Upper lobe of left lung (tissue), 4 donors: ENCODE measurements around the gene ZNF738.

ENCODE experiments used
- EP300 ChIP-seq, 4 donors: sonication (generic); formaldehyde crosslinking; IDR thresholded peaks; one replicate each; pipeline ENCODE4 v1.5.1; 2017; ENCODE audit warnings: antibody characterized with exemption in 4 of 4, control low read depth in 2 of 4
- POLR2A ChIP-seq, 4 donors: fragments of 450-650 bp; IDR thresholded peaks; one replicate each; pipeline ENCODE4 v1.5.1; 2016 to 2017; ENCODE audit warnings: antibody characterized with exemption in 4 of 4, mild to moderate bottlenecking in 2 of 4
- POLR2AphosphoS5 ChIP-seq, 2 donors: sonication (generic); formaldehyde crosslinking; IDR thresholded peaks; one replicate each; pipeline ENCODE4 v1.5.1; 2017; ENCODE audit warnings: antibody characterized with exemption in 2 of 2
- TF ChIP-seq, protein P1 (sequence below), 6 experiments: fragments of 450-650 bp in 4 of 6; fragments of 200-600 bp in 2 of 6; sonication (generic) in 2 of 6; IDR thresholded peaks; one replicate each; pipeline ENCODE4 v1.5.1; 2016 to 2019; ENCODE audit warnings: antibody characterized with exemption in 6 of 6

DNA sequence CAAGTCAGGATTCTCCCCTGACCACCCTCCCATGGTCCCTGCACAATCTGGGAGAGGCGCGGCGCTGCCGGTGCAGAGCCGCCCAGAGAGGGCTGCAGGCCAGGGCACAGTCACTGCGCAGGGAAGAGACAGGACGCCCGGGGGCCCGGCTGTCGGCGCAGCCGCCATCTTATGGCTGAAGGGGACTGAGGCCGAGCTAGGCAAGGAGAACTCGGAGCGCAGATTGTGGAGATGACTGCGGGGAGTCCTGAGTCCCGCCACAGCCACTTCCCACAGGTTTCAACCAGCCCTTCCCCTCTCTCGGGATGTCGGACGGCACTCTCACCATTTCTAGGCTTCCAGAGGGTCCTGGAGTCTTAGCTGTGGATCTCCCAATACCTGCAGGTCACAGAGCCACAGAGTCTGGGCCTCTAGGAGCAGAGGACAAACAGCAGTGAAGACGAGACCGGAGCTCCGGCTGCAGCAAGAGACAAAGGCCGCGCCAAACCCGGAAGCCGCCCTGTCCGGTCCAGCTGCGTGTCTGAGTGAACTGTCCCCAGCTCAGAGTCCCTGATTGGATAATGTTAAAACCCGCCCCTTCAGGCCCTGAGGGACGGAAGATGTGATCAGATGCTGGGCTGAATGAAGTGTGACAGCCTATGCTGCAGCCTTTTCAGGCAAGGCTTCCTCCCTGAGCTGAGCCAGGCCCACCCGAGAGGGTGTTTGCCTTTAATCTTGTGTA is 29.8 kb upstream of the ZNF738 start, which contains the start of gene ZNF708:
- TF ChIP-seq POLR2A (IDR thresholded peaks at IDR 0.05) (peak; percentile 14 to 89 (median 86)), POLR2AphosphoS5 (IDR thresholded peaks at IDR 0.05) (peak; percentile 79 to 85), EP300 (IDR thresholded peaks at IDR 0.05) (no peak)
- TF ChIP-seq, protein P1, sequence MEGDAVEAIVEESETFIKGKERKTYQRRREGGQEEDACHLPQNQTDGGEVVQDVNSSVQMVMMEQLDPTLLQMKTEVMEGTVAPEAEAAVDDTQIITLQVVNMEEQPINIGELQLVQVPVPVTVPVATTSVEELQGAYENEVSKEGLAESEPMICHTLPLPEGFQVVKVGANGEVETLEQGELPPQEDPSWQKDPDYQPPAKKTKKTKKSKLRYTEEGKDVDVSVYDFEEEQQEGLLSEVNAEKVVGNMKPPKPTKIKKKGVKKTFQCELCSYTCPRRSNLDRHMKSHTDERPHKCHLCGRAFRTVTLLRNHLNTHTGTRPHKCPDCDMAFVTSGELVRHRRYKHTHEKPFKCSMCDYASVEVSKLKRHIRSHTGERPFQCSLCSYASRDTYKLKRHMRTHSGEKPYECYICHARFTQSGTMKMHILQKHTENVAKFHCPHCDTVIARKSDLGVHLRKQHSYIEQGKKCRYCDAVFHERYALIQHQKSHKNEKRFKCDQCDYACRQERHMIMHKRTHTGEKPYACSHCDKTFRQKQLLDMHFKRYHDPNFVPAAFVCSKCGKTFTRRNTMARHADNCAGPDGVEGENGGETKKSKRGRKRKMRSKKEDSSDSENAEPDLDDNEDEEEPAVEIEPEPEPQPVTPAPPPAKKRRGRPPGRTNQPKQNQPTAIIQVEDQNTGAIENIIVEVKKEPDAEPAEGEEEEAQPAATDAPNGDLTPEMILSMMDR (IDR thresholded peaks at IDR 0.05), result no peak
